ENCODE measurements around the gene FBXL7. TPM values are rescaled to one million over a fixed set of nuclear protein-coding genes. Genes with fewer than 3 reads are reported as not detected.

Gene FBXL7
- total and polyA plus RNA-seq, 2 experiments from 2014 or later: 3.2 to 7.5 TPM

GRCh38 chr5:15799014-15799413, 299.0 kb downstream of the FBXL7 start:
- Histone ChIP-seq H3K79me2 (ENCODE audit: insufficient read depth) (peaks cover 16% of the 10 kb centered on the region; the same call in 1 of the 2 replicates), H3K9me2 (ENCODE audit: insufficient read depth) (no peaks in the 10 kb centered on the region), H3K4me2 (ENCODE audit: unreplicated experiment) (no peak overlapping the region), H3K27me3 (replicated peaks; ENCODE audit: insufficient read depth) (no peaks in the 10 kb centered on the region), H3K9me3 (ENCODE audit: low read depth) (no peaks in the 10 kb centered on the region), H3K27ac (no peak overlapping the region), H3K4me3 (no peak overlapping the region), H3F3A (ENCODE audit: insufficient read depth) (no peaks in the 10 kb centered on the region), H3K36me3 (ENCODE audit: low read depth) (no peaks in the 10 kb centered on the region), H3K9ac (no peak overlapping the region), H4K20me1 (ENCODE audit: insufficient read depth) (peaks cover 12% of the 10 kb centered on the region; the same call in 1 of the 2 replicates), H2AFZ (no peak overlapping the region), H3K4me1 (ENCODE audit: insufficient read depth) (peaks cover 6% of the 10 kb centered on the region; the same call in 1 of the 2 replicates)
- WGBS, 2 experiments (ENCODE audit: low coverage in 1 of 2, low lambda C conversion rate in 2 of 2, missing lambda C conversion rate in 2 of 2): 94 to 100% methylated on average over 1 of the region's 1 CpG
- TF ChIP-seq EZH2 (IDR thresholded peaks at IDR 0.05; ENCODE audit: insufficient read depth, poor library complexity, severe bottlenecking) (no peak), EZH2phosphoT487 (IDR thresholded peaks at IDR 0.05; ENCODE audit: insufficient read depth, low read depth) (no peak)
- in situ Hi-C loops (cut with MboI): no loop called here
- no peak for DNase-seq

- Histone ChIP-seq H3K27ac (no peak overlapping the region), H3K4me1 (ENCODE audit: insufficient read depth) (peaks cover 4% of the 10 kb centered on the region; the same call in 1 of the 2 replicates), H3K9me3 (ENCODE audit: low read depth) (no peaks in the 10 kb centered on the region), H3K4me2 (ENCODE audit: unreplicated experiment) (no peak overlapping the region), H4K20me1 (ENCODE audit: insufficient read depth) (peaks cover 12% of the 10 kb centered on the region; the same call in 1 of the 2 replicates), H2AFZ (no peak overlapping the region), H3K9me2 (ENCODE audit: insufficient read depth) (no peaks in the 10 kb centered on the region), H3K79me2 (ENCODE audit: insufficient read depth) (peaks cover 14% of the 10 kb centered on the region; the same call in 1 of the 2 replicates), H3K27me3 (replicated peaks; ENCODE audit: insufficient read depth) (no peaks in the 10 kb centered on the region), H3K9ac (no peak overlapping the region), H3K4me3 (no peak overlapping the region), H3K36me3 (ENCODE audit: low read depth) (no peaks in the 10 kb centered on the region), H3F3A (ENCODE audit: insufficient read depth) (no peaks in the 10 kb centered on the region)
- in situ Hi-C loops (cut with MboI): no loop called here
- no peak for DNase-seq
- WGBS, 2 experiments (ENCODE audit: low coverage in 1 of 2, low lambda C conversion rate in 2 of 2, missing lambda C conversion rate in 2 of 2): 78 to 84% methylated on average over 7 of the region's 7 CpGs
- TF ChIP-seq EZH2 (IDR thresholded peaks at IDR 0.05; ENCODE audit: insufficient read depth, poor library complexity, severe bottlenecking) (no peak), EZH2phosphoT487 (IDR thresholded peaks at IDR 0.05; ENCODE audit: insufficient read depth, low read depth) (no peak)
Measured at GRCh38 chr5:15799612-15800011, 299.6 kb downstream of the FBXL7 start.

GRCh38 chr5:15803280-15803679, 303.3 kb downstream of the FBXL7 start:
- H3K9ac ChIP-seq: no peak overlapping the region
- H2AFZ ChIP-seq: no peak overlapping the region
- no peak overlapping the region for H3K4me2 ChIP-seq (ENCODE audit: unreplicated experiment)
- no peak overlapping the region for H3K4me3 ChIP-seq
- in situ Hi-C loops (cut with MboI): no loop called here
- no peaks in the 10 kb centered on the region for H3K36me3 ChIP-seq (ENCODE audit: low read depth)
- peaks cover 15% of the 10 kb centered on the region; the same call in 1 of the 2 replicates for H3F3A ChIP-seq (ENCODE audit: insufficient read depth)
- no peak overlapping the region for H3K27ac ChIP-seq
- H3K9me3 ChIP-seq (ENCODE audit: low read depth): no peaks in the 10 kb centered on the region
- peaks cover 12% of the 10 kb centered on the region for H3K4me1 ChIP-seq (ENCODE audit: insufficient read depth)
- TF ChIP-seq EZH2phosphoT487 (IDR thresholded peaks at IDR 0.05; ENCODE audit: insufficient read depth, low read depth): no peak
- H3K27me3 ChIP-seq (replicated peaks; ENCODE audit: insufficient read depth): no peaks in the 10 kb centered on the region
- 0 out of 2 replicates have a peak, but pooled peaks cover 5% of the 10 kb centered on the region for H3K79me2 ChIP-seq (ENCODE audit: insufficient read depth)
- 61 to 68% methylated on average over 2 of the region's 2 CpGs for WGBS, 2 experiments (ENCODE audit: low coverage in 1 of 2, low lambda C conversion rate in 2 of 2, missing lambda C conversion rate in 2 of 2)
- no peak for DNase-seq
- H4K20me1 ChIP-seq (ENCODE audit: insufficient read depth): peaks cover 7% of the 10 kb centered on the region; the same call in 1 of the 2 replicates
- no peaks in the 10 kb centered on the region for H3K9me2 ChIP-seq (ENCODE audit: insufficient read depth)

- peaks cover 17% of the 10 kb centered on the region; the same call in 1 of the 2 replicates for H3F3A ChIP-seq (ENCODE audit: insufficient read depth)
- whole genome bisulfite sequencing, 2 experiments (ENCODE audit: low coverage in 1 of 2, low lambda C conversion rate in 2 of 2, missing lambda C conversion rate in 2 of 2): 91 to 96% methylated on average over 8 of the region's 8 CpGs
- H3K79me2 ChIP-seq (ENCODE audit: insufficient read depth): 0 out of 2 replicates have a peak, but pooled peaks cover 10% of the 10 kb centered on the region
Measured at GRCh38 chr5:15806613-15807012, 306.6 kb downstream of the FBXL7 start.

More at GRCh38 chr5:15806613-15807012, 306.6 kb downstream of the FBXL7 start:
- in situ Hi-C loops (cut with MboI): no loop called here
- no peak overlapping the region for H3K4me3 ChIP-seq
- peaks cover 5% of the 10 kb centered on the region; the same call in 1 of the 2 replicates for H4K20me1 ChIP-seq (ENCODE audit: insufficient read depth)
- H3K9ac ChIP-seq: no peak overlapping the region
- TF ChIP-seq EZH2 (IDR thresholded peaks at IDR 0.05; ENCODE audit: insufficient read depth, poor library complexity, severe bottlenecking) (no peak), EZH2phosphoT487 (IDR thresholded peaks at IDR 0.05; ENCODE audit: insufficient read depth, low read depth) (no peak)
- no peaks in the 10 kb centered on the region for H3K27me3 ChIP-seq (replicated peaks; ENCODE audit: insufficient read depth)
- H2AFZ ChIP-seq: no peak overlapping the region
- no peak for DNase-seq
- H3K36me3 ChIP-seq (ENCODE audit: low read depth): no peaks in the 10 kb centered on the region
- peaks cover 15% of the 10 kb centered on the region for H3K4me1 ChIP-seq (ENCODE audit: insufficient read depth)
- H3K9me2 ChIP-seq (ENCODE audit: insufficient read depth): no peaks in the 10 kb centered on the region
- H3K27ac ChIP-seq: no peak overlapping the region
- H3K4me2 ChIP-seq (ENCODE audit: unreplicated experiment): no peak overlapping the region
- H3K9me3 ChIP-seq (ENCODE audit: low read depth): no peaks in the 10 kb centered on the region

Data from GM23248 (cell line).